Ovary (tissue), 3 donors: Measurements from ENCODE around the gene TP73.

Experiments used
- CTCF ChIP-seq, 3 donors: fragments of 450-650 bp in 2 of 3; fragments of 200-600 bp in 1 of 3; IDR thresholded peaks; one replicate each; pipeline versions ENCODE4 v1.5.1 to v1.8.0; 2016 to 2022; ENCODE audit warnings: antibody characterized with exemption in 3 of 3, mild to moderate bottlenecking in 1 of 3
- EP300 ChIP-seq: sonication (generic); formaldehyde crosslinking; IDR thresholded peaks from one replicate; pipeline ENCODE4 v1.6.1; 2017; ENCODE audit warnings: antibody characterized with exemption
- donor health status: DM: no; HTN: no; CAD: no.

- TF ChIP-seq CTCF (IDR thresholded peaks at IDR 0.05) (no peak), EP300 (no peak)
Observed at GRCh38 chr1:3730543-3731247, 78.4 kb downstream of the TP73 start.
